Activated naive CD4-positive, alpha-beta T cell treated with Interleukin-2 at 50 U/mL for 16 hours (primary cell): ENCODE data around the gene JAM3.
A peak's percentile ranks its signal among the peaks of the same experiment; 100 is the strongest.

Experiments used
- DNase-seq: peaks from one replicate; pipeline ENCODE4 v3.0.0-alpha.2; 2020

The JAM3 gene

DNA sequence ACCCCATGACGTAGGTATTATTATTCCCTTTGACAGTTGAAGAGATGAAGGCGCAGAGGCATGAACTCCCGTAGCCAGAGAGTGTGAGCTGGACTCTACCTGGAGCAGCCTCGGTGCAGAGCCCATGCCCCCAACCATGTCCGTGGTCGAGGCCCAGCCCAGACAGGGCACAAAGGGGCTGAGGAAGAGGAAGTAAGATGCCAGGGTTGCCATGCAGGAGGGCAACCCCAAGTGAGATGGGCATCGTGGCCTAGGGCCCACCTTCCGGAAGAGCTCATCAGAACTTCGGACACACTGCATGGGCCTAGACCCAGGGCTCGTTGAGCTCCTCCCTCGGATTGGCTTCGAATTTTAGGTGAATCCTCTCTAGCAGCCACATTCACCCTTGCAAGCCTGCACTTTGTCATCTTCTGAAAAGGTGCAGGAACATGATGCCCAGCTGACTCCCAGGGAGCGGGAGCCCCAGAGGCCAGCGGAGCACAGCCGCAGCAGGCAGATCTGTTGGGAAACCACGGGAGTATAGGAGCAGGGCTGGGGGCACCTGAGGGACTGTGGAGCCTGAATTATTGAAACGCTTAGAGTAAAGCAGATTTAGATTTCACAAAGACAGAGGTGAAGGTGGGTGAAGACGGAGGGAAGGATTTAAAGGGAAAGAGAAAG is 29.0 kb upstream of the JAM3 start:
- no peak for DNase-seq

DNA sequence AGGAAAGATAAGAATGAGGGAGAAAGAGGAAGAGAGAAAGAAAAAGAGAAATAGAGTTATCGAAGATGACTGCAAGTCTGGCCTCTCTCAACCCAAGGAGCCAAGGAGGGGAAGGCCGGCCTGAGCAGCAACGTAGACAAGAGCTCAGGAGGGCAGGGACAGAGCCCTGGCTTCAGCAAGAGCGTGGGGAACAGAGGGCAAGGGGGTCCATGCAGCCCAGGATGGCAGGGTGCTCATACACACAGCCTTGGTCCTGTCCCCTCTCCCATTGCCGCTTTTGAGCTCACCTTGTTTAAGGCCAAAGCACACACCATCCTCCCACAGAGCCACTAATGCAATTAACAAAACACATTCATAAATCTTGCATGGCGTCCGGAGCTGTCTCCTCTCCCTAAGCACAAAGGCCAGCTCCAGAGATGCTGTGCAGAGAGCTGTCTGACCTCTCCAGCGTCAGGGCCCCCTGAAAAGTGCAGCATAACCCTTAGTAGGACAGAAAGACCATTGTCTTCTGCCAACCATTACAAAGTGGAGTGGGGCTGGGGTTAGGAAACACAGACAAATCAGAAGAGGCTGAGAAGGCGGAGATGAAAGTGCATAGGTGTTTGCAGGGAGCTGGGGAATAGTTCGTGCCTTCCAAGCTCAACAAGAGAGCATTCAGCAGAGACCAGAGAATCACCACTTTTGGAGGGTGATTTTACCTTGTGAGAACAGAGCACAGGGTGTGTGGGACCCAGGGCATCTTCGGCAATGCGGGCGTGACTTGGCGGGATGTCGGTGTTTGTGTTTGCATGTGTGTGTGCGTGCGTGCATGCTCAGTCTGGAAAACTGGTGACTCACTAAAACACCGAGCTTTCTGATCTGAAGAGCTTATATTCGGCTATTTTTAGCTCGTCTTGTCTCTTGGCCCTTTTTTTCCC is 28.2 kb upstream of the JAM3 start:
- DNase-seq: no peak

- DNase-seq: no peak
These were observed 27.5 kb upstream of the JAM3 start for GRCh38 chr11:134041349-134041748.

- no peak for DNase-seq
These were observed 26.8 kb upstream of the JAM3 start for GRCh38 chr11:134041791-134042696.

DNA sequence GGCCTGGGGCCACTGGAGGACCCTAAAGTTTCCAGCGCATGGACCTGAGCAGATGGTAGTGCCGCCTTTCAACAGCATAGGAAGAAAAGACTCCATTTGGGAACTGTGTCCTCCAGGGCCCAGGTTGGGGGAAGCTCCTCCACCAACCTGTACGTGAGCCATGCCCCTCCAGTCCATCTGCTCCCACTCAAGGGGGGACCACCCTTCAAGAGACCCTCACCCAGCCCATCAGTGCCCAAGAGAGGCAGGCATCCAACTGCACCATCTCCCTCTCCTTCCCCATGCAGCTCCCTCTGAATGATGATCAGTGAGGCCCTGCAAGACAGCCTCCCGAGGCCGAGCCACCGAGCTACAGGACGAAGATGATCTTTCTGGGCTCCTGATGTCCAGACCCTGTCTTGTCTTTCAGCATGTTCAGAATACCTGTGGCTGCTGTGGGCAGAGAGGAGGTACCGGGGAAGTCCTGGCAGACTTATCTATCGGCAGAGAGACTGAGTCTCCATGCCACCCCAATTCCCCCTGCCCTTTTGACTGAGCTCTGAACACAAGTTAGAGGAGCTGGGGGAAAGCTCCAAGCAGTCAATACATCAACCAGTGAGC is 25.0 kb upstream of the JAM3 start:
- no peak for DNase-seq

DNA sequence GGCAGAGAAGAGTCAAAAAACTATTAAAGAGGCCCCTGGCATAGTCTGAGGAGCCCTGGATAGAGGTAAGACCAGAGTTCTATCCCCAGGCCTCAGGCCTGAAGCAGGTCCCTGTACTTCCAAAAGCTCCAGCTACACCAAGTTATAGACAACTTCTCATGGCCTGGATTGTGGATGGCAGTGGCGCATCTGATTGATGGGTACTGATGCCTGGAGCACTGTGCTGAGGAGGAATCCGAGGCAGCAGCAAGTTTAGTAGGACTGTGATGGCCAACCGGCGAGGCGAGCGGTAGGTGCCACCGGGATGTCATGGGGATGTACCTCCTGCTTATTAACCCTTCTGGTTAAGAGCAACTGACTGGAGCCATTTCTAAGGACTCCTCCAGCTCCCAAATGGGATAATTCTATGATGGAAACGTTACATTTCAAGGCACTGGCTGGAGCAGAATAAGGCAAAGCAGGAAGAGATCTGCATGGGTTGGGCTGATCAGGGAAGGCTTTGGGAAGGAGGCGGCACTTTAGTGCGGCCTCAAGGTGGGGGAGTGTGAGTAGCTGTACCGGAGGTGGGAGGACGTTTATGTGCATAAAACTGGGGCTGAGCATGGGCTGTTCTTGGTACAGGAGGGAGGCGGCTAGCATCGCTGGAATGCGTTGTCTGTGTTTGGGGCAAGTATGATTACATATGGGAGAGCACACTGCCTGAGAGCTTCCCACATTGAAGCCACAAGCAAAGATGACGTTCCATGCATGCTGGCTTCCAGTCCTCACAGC is 24.2 kb upstream of the JAM3 start:
- no peak for DNase-seq

DNA sequence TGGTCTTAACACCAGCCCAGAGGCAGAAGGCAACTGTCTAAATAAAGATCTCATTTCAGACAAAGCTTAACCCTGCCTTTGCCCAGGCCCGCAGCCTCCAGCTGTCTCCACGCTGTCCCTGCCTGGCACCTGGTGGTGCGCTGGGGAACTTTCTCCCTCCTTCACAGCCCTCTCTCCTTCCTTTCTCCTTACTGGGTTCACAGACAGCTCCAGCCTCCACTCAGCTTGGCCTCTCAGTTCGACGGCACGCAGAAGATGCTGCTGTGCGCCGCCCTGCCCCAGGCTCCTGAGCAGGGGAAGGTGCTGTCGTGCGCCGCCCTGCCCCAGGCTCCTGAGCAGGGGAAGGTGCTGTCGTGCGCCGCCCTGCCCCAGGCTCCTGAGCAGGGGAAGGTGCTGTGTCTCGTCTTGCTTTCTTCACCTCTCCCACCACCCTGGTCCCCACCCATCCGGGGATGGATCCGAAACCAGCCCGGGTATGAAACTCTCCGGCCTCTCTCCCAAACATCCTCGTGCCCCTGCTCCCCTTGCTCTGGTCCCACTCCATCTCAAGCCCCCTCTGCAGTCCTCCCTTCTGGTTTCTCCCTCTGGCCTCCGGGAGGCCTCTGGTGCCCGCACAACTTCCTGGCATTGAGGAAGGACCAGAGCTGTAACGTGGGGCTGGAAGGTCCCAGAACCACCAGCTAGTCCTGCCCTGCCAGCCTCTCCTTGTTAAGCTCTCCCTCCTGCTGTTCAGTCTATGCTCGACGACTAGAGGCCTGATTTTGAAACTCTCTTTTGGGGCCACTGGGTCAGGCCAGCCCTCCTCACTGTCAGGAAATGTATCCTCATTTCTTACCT is 22.9 kb upstream of the JAM3 start:
- no peak for DNase-seq

DNA sequence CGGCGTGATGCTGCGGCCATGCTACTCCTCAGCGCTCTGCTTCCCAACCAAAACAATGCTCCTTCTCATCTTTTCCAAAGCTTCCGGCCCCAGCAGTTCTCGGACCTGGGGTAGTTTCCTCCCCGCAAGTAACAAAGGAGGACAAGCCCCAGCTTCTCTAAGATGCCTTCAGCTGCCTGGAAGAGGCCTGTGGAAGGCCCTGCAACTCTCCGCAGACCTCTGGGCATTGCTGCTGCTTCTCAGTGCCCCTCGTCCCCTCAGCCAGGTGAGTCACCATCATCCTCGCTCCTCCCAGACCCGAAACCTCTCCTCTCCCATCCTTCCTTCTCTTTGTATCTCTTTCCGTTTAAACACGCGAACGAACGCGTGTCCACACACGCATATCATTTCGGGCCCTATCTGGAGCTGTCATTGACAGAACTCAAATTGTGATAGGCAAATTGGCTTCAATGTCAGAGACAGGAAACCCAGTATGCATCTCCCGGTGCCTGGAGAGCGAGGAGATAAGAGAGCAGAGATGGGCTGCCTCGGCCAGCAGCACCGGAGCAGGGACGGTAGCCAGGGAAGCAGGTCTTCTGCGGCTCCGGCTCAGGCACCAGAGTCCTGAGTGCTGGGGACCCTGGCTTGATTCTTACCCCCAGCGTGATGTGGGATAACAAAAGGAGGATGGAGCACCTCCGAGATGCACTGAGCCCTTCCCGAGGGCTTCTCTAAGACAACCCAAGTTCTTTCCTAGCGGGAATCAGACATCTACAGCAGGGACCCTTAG is 22.0 kb upstream of the JAM3 start:
- DNase-seq: no peak

DNA sequence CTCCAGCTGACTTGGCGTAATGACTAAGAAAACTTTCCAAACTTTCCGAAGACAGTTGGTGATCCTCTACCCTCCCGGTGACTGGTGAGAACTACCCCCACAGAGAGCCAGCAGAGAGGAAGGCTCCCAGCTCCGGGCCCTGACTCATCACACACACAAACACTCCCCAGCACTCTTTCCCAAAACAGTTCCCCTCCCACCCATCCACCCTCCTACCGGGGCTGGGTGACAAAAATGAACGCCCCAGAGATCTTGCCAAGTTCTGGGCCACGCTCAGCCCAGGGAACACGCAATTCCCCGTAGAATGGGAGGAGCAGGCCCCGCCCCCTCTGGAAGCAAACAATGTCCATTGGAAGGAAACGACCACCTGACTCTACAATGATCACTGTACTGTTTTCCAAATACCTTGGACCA is 21.3 kb upstream of the JAM3 start:
- no peak for DNase-seq

- no peak for DNase-seq
These were observed 20.8 kb upstream of the JAM3 start for GRCh38 chr11:134048028-134048427.

- no peak for DNase-seq
These were observed 19.6 kb upstream of the JAM3 start for GRCh38 chr11:134049303-134049702.

DNA sequence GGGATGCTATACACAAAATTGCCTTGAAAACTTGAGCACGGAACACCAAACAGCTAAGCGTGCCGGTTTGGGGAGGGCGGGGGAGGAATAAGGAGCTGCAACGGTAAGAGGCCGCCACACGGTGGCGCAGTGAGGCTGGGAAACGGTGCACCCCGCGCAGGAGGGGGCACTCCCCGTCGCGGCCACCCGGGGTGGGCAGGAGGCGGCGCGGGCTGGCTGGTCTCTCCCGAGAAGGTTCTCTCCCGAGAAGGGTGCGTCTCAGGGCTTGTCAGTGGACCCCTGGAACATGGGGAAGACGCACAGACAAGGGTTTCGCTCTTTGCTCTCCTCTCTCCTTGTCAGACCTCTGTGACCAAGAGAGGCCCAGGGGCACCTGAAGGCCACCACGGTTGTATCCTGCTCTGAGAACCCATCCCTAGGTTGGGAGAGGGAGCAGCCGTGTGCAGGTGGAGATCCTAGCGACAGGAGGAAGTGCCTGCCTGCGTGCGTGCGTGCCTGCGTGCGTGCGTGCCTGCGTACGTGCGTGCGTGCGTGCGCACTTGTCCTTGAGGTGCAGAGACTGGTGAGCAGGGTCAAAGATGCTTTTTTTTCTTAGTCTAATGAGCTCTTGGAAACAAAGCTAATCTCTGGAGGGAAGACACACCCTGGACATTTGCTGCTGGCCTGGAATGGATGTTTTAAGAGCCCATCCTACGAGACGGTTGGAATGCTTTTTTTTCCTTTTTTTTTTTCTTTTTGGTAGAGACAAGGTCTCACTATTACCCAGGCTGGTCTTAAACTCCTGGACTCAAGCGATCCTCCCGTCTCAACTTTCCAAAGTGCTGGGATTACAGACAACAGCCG is 18.1 kb upstream of the JAM3 start:
- DNase-seq: peak; percentile 76

GRCh38 chr11:134052395-134052987 is 16.4 kb upstream of the JAM3 start:
- no peak for DNase-seq

DNA sequence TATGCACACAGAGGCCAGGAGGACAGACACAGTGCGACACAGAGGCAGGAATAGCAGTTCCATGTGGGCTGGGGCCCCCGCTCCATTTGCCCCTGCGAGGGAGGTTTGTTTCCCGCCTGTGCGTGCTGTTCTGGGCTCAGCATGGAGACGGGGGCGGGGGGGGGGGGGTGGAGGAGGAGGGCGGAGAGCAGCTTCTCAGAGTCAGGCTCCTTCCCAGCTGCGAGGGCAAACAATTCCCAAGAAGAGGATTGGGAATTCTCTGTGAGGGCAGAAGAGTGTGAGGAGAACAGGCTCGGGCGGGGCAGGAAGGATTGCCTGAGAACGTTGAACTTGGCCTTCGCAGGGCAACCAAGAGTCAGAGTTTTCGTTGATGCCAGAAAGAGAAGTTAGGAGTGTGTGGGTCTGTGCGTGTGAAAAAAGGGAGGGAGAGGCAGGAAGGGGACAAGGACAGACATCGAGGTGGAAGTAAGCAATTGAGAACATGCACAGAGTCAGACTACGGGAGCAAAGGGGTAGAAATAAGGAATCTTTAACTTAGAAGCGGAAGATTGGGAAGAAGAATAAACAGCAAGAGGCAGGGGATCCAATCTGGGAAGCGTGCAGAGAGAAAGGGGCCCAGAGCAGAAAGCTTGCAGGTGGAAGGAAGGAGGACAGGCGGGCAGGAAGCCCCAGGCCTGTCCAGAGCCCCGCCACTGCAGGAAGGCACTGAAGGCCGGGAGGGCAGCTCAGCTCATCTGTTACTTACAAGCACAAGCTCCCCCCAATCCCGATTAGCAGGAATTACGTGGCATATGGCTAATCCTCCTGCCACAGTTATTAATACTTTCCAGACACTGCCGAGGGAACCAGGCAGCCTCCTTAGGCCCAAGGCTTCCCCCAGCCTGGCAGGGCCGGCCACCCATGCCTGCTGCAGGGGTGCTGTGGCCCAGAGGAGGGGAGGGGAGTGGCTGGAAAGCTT is 15.6 kb upstream of the JAM3 start:
- no peak for DNase-seq

GRCh38 chr11:134055029-134055428 is 13.8 kb upstream of the JAM3 start:
- no peak for DNase-seq

GRCh38 chr11:134060316-134060715 is 8.6 kb upstream of the JAM3 start:
- DNase-seq: no peak

DNA sequence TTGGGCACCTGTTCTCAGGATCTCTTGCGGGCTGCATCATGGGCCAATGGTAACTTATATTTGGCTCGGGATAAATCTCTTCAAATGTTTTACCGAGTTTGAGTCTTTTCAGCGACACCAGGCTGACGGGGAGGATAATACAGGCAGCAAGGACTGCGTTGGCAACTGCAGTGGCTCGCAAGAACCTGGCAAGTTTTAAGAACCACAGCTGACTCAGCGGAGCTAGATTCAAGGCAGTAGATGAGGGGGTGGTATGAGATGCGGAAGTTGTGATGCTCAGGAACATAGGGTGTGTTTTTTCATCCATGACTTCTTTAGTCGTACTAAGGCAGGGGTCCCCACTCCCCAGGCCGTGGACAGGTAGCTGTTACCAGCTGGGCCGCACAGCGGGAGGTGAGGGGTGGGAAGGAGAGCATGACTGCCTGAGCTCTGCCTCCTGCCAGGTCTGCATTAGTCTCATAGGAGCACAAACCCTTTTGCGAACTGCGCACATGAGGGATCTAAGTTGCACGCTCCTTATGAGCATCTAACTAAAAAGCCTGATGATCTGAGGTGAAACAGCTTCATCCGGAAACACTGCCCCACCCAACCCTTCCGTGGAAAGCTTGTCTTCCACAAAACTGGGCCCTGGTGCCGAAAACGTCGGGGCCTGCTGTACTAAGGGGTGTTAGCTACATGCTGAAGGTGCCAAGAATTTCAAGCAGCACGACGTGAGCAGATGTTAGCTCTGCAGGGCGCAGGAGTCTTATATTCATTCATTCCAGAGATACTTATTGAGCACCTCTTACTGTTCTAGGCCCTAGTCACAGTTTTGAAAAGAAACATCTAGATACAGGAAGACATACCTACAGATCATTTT is 6.4 kb upstream of the JAM3 start:
- DNase-seq: no peak
